ENCODE results near the gene CD28. TPM values are rescaled to one million over a fixed set of nuclear protein-coding genes. Genes with fewer than 3 reads are reported as not detected.

The CD28 gene
- total RNA-seq, 4 donors from 2014 or later, result 0.42 to 1.3 (median 0.63) TPM

- TF ChIP-seq, protein P1, sequence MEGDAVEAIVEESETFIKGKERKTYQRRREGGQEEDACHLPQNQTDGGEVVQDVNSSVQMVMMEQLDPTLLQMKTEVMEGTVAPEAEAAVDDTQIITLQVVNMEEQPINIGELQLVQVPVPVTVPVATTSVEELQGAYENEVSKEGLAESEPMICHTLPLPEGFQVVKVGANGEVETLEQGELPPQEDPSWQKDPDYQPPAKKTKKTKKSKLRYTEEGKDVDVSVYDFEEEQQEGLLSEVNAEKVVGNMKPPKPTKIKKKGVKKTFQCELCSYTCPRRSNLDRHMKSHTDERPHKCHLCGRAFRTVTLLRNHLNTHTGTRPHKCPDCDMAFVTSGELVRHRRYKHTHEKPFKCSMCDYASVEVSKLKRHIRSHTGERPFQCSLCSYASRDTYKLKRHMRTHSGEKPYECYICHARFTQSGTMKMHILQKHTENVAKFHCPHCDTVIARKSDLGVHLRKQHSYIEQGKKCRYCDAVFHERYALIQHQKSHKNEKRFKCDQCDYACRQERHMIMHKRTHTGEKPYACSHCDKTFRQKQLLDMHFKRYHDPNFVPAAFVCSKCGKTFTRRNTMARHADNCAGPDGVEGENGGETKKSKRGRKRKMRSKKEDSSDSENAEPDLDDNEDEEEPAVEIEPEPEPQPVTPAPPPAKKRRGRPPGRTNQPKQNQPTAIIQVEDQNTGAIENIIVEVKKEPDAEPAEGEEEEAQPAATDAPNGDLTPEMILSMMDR (IDR thresholded peaks at IDR 0.05), result no peak
- no peak for TF ChIP-seq POLR2A (IDR thresholded peaks at IDR 0.05)
- Histone ChIP-seq H3K9me3 (no peaks in the 10 kb centered on the region), H3K27ac (no peak overlapping the region), H3K36me3 (no peaks in the 10 kb centered on the region), H3K4me3 (no peak overlapping the region), H3K4me1 (no peaks in the 10 kb centered on the region), H3K27me3 (no peaks in the 10 kb centered on the region)
- 74 to 83% methylated on average over 6 of the region's 6 CpGs for WGBS, 2 donors
- intact Hi-C loops (cut with DNase I), result no loop called here
- DNase-seq, result no peak
These were observed 44.1 kb downstream of the CD28 start for GRCh38 chr2:203750346-203751068.

DNA sequence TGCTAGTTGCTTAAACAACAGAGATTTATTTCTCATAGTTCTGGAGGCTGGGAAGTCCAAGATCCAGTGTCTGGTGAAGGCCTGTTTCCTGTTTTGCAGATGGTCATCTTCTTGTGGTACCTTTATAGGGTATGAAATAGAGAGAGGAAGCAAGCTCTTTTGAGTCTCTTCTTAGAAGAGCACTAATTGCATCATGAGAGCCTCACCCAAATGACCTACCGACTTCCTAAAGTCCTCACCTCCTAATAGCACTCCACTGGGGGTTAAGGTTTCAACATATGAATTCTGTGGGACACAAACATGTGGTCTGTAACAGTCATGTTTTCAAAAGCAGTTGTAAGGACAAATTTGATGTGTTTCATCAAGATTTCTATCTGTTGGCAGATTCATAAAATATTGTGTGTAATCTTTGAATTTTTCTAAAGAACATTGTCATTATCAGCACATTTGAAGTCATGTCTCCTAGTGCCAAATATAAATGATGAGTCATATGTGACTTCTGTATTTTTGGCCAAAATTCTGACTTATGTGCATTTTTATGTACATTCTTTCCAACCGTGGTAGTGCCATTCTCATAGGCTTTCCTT, 45.3 kb downstream of the CD28 start:
- peaks cover 0 to 8% (median 8%) of the 10 kb centered on the region in 3 donors for H3K9me3 ChIP-seq
- no peak overlapping the region for H3K27ac ChIP-seq
- no peaks in the 10 kb centered on the region for H3K4me1 ChIP-seq
- TF ChIP-seq, protein P1 (IDR thresholded peaks at IDR 0.05), result no peak
- no peak for TF ChIP-seq POLR2A (IDR thresholded peaks at IDR 0.05)
- H3K36me3 ChIP-seq, result no peaks in the 10 kb centered on the region
- 33 to 51% methylated on average over 2 of the region's 2 CpGs for WGBS, 2 donors
- no peaks in the 10 kb centered on the region for H3K27me3 ChIP-seq
- DNase-seq, result no peak
- no peak overlapping the region for H3K4me3 ChIP-seq
- intact Hi-C loops (cut with DNase I), result no loop called here

DNA sequence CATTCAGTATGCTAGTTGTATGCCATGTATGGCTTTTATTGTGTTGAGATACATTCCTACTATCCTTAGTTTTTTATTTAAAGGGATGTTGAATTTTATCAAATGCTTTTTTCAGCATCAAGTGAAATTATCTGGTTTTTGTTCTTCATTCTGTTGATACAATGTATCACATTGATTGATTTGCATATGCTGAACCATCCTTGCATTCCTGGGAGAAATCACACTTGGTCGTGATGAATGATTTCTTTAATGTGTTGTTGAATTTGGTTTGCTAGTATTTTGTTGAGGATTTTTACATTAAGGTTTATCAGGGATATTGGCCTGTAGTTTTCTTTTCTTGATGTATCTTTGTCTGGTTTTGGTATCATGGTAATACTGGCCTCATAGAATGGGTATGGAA, 49.7 kb downstream of the CD28 start:
- peaks cover 0 to 8% (median 8%) of the 10 kb centered on the region in 3 donors for H3K9me3 ChIP-seq
- intact Hi-C loops (cut with DNase I), result no loop called here
- no peaks in the 10 kb centered on the region for H3K36me3 ChIP-seq
- no peak overlapping the region for H3K4me3 ChIP-seq
- no peaks in the 10 kb centered on the region for H3K4me1 ChIP-seq
- TF ChIP-seq, protein P1 (IDR thresholded peaks at IDR 0.05), result no peak
- TF ChIP-seq POLR2A (IDR thresholded peaks at IDR 0.05), result no peak
- WGBS, 2 donors, result 80 to 86% methylated on average over 1 of the region's 1 CpG
- no peak for DNase-seq
- H3K27me3 ChIP-seq, result no peaks in the 10 kb centered on the region
- H3K27ac ChIP-seq, result no peak overlapping the region

DNA sequence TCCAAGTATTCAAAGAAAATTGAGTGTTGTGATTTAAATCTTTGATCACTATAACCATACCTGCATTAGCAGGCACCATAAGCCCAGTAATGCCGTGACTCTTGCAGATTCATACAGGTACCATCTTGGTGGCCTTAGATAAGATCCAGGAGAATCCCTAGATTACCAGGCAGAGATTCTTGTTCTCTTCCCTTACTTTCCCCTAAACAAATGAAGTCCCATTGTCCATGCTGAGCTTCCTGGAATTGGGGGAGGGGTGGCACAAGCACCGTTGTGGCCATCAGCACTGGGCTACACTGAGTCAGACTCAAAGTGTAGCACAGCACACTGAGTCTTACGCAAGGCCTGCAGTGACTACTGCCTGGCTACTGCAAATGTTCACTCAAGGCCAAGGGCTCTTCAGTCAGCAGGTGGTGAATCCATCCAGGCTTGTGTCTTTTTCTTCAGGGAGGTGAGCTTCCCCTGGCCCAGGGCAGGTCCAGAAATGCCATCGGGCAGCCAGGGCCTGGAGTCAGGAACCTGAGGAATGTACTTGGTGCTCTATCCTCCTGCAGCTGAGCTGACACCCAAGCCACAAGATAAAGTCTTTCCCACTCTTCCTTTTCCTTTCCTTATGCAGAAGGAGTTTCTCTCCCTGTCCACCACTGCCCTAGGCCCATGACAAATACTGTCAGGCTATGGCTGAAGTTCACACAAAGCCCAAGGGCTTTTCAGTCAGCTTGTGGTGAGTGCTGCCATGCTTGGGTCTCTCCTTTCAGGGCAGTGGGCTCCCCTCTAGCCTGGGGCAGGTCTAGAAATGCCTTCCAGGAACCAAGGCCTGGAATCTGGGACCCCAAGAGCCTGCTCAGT, 52.6 kb downstream of the CD28 start:
- WGBS, 2 donors, result 0 to 33% methylated on average over 1 to 2 of the region's 4 CpGs
- Histone ChIP-seq H3K4me3 (no peak overlapping the region), H3K4me1 (peaks cover 0 to 9% (median 0%) of the 10 kb centered on the region in 3 donors), H3K9me3 (peaks cover 0 to 8% (median 8%) of the 10 kb centered on the region in 3 donors), H3K36me3 (no peaks in the 10 kb centered on the region), H3K27me3 (no peaks in the 10 kb centered on the region), H3K27ac (no peak overlapping the region)
- TF ChIP-seq POLR2A (IDR thresholded peaks at IDR 0.05), result no peak
- intact Hi-C loops (cut with DNase I), result no loop called here
- DNase-seq, result no peak

DNA sequence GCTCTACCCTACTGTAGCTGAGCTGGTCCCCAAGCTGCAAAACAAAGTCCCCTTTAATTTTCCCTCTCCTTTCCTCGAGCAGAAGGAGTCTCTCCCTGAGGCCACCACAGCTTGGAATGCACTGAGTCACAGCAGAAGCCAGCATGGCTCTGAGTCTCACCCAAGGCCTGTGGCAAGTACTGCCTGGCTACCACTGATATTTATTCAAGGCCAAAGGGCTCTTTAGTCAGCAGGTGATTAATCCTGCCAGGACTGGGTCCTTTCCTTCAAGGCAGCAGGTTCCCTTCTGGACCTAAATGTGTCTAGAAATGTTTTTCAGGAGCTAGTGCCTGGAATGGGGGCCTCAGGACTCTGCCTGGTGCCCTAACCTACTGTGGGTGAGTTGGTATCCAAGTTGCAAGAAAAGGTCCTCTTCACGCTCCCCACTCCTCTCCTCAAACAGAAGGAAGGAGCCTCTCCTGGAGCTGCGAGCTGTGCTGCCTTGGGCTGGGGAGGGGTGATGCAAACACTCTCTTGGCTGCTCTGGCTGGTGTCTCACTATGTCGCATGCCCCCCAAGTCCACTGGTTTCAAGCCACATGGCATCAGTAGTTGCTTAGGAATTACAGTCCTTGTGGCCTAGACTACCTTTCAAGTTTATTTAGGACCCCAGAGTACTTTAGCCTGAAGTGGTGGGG, 53.4 kb downstream of the CD28 start:
- no peak for DNase-seq
- intact Hi-C loops (cut with DNase I), result no loop called here
- no peaks in the 10 kb centered on the region for H3K27me3 ChIP-seq
- peaks cover 0 to 8% (median 8%) of the 10 kb centered on the region in 3 donors for H3K9me3 ChIP-seq
- no peak overlapping the region for H3K4me3 ChIP-seq
- TF ChIP-seq, protein P1 (IDR thresholded peaks at IDR 0.05), result no peak
- TF ChIP-seq POLR2A (IDR thresholded peaks at IDR 0.05), result no peak
- 93 to 100% methylated on average over 2 to 3 of the region's 4 CpGs for WGBS, 2 donors
- H3K4me1 ChIP-seq, result peaks cover 0 to 10% (median 0%) of the 10 kb centered on the region in 3 donors
- H3K27ac ChIP-seq, result no peak overlapping the region
- no peaks in the 10 kb centered on the region for H3K36me3 ChIP-seq
